Lung (tissue), 12 donors: ENCODE measurements around the gene FAM174C. TPM values are rescaled to one million over a fixed set of nuclear protein-coding genes. Genes with fewer than 3 reads are reported as not detected.

Experiments
- ATAC-seq: fragments of 200-7000 bp; cut with Tn5 transposase; one replicate; pipeline ENCODE4 v1.9.1; 2020; ENCODE audit warnings: moderate number of reproducible peaks; ENCODE audit not compliant: insufficient read depth, low FRiP score
- DNase-seq, 3 donors: peaks; one replicate each; pipeline ENCODE4 v3.0.0-alpha.2; 2013 to 2017
- H3K27ac ChIP-seq, 2 donors: one replicate each; pipeline ENCODE4 v1.5.1; 2013; ENCODE audit warnings: mild to moderate bottlenecking in 2 of 2, moderate library complexity in 2 of 2, control low read depth in 1 of 2, inconsistent platforms in 1 of 2, low read depth in 1 of 2, low read length in 1 of 2
- H3K27me3 ChIP-seq, 3 donors: one replicate each; pipeline ENCODE4 v1.5.1; 2013; ENCODE audit warnings: low read length in 2 of 3; ENCODE audit not compliant: control insufficient read depth in 3 of 3, insufficient read depth in 3 of 3
- H3K36me3 ChIP-seq, 4 donors: one replicate each; pipeline ENCODE4 v1.5.1; 2013; ENCODE audit warnings: low read length in 4 of 4, mild to moderate bottlenecking in 1 of 4, moderate library complexity in 1 of 4; ENCODE audit not compliant: control insufficient read depth in 4 of 4, insufficient read depth in 4 of 4
- H3K4me1 ChIP-seq, 5 donors: one replicate each; pipeline ENCODE4 v1.5.1; 2013; ENCODE audit warnings: low read length in 5 of 5, mild to moderate bottlenecking in 2 of 5, moderate library complexity in 1 of 5; ENCODE audit not compliant: control insufficient read depth in 5 of 5, insufficient read depth in 5 of 5
- H3K4me3 ChIP-seq: one replicate; pipeline ENCODE4 v1.5.1; 2013; ENCODE audit warnings: mild to moderate bottlenecking, control low read depth, moderate library complexity
- H3K9ac ChIP-seq, 2 donors: one replicate each; pipeline ENCODE4 v1.5.1; 2013; ENCODE audit warnings: low read length in 2 of 2, control low read depth in 1 of 2; ENCODE audit not compliant: insufficient read depth in 1 of 2
- H3K9me3 ChIP-seq, 4 donors: one replicate each; pipeline ENCODE4 v1.5.1; 2013; ENCODE audit warnings: low read length in 3 of 4, mild to moderate bottlenecking in 1 of 4, moderate library complexity in 1 of 4; ENCODE audit not compliant: control insufficient read depth in 4 of 4, insufficient read depth in 3 of 4
- WGBS, 2 donors: extraction: QIAGEN DNeasy Blood & Tissue Kit; methylation state at CpG; one replicate each; pipeline ENCODE4 v1.1.7; 2013; 5-methylcytosine and 5-hydroxymethylcytosine counted together
- polyA plus RNA-seq, 2 donors: library from polyadenylated mRNA; stranded (reverse); fragments of 200-250 nt; gene quantifications; one replicate each; pipeline ENCODE4 v1.2.1, GENCODE V29; 2013
- total RNA-seq, 2 donors: library from RNA; depleted of rRNA in 1 of 2; stranded (reverse); fragments of >200 nt in 1 of 2; gene quantifications; one replicate each; pipeline ENCODE4 v1.2.1, GENCODE V29; 2014 to 2021
- TF ChIP-seq, protein P1 (sequence below): IDR thresholded peaks from 2 replicates; pipeline ENCODE4 v1.5.1; 2012; ENCODE audit warnings: mild to moderate bottlenecking; ENCODE audit errors: control extremely low read depth, extremely low read depth
- donor health status: control.
- donor health status: control.
- donor health status: Bipolar disorder and iron deficiency.
- donor health status: healthy.
- donor health status: DM: yes; HTN: yes; CAD: no.

FAM174C gene
- total and polyA plus RNA-seq, 4 donors, result 17.5 to 89.3 (median 69.4) TPM

DNA sequence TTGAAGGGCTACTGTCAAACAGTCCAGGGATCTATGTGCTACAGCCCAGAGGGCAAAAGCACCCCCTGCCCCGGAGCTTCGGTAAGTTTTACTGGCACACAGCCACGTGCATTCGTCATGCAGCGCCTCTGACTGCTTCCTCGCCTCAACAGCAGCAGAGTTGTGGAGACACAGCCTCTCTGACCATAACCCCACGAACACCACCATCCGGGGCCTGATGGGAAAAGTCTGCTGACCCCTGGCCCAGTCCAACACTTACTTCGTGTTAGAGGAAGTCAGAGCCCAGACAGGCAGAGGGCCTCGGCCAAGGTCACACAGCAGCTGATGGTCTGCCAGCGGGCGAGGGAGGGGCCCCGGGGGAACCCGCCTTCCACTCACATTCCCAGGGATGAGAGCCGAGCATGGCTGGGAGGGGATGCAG is 42.7 kb upstream of the FAM174C start:
- Histone ChIP-seq H3K4me1 (peaks cover 0 to 18% (median 6%) of the 10 kb centered on the region in 5 donors), H3K27me3 (no peaks in the 10 kb centered on the region), H3K27ac (peak overlapping the region in 1 of 2 donors; percentile 71), H3K4me3 (no peak overlapping the region), H3K36me3 (peaks cover 0 to 10% (median 0%) of the 10 kb centered on the region in 4 donors), H3K9ac (no peak overlapping the region), H3K9me3 (no peaks in the 10 kb centered on the region)
- TF ChIP-seq, protein P1, sequence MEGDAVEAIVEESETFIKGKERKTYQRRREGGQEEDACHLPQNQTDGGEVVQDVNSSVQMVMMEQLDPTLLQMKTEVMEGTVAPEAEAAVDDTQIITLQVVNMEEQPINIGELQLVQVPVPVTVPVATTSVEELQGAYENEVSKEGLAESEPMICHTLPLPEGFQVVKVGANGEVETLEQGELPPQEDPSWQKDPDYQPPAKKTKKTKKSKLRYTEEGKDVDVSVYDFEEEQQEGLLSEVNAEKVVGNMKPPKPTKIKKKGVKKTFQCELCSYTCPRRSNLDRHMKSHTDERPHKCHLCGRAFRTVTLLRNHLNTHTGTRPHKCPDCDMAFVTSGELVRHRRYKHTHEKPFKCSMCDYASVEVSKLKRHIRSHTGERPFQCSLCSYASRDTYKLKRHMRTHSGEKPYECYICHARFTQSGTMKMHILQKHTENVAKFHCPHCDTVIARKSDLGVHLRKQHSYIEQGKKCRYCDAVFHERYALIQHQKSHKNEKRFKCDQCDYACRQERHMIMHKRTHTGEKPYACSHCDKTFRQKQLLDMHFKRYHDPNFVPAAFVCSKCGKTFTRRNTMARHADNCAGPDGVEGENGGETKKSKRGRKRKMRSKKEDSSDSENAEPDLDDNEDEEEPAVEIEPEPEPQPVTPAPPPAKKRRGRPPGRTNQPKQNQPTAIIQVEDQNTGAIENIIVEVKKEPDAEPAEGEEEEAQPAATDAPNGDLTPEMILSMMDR, result no peak
- WGBS, 2 donors, result 33 to 46% methylated on average over 15 of the region's 15 CpGs
- DNase-seq (peak; percentile 54 to 61 (median 58)), ATAC-seq (no peak)

DNA sequence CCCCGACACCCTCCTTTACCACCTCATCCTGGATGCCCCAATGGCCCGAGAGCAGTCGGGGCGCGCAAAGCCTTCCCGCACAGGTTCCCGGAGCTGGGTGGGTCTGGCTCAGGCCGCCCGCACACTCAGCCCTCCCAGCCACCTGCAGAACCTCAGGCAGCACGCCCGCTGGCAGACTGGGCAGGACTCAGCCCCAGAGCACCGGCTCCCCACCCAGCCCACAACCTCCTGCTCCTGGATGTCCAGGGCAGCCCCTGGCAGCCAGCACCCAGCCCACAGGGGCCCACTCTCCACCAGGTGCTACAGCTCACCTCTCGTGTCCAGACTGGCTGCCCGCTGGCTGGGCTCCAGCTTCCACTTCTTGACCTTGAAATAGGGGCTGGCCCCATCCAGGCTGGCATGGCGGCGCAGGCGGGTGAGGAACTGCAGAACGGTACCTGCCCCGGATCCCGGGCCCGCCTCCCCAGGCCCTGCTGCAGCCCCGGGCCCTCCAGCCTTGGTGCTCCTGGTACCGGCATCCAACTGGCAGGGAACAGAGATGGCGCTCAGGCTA is 42.1 kb upstream of the FAM174C start:
- Histone ChIP-seq H3K27me3 (no peaks in the 10 kb centered on the region), H3K27ac (no peak overlapping the region), H3K36me3 (peaks cover 0 to 5% (median 0%) of the 10 kb centered on the region in 4 donors), H3K9ac (no peak overlapping the region), H3K9me3 (no peaks in the 10 kb centered on the region), H3K4me1 (peaks cover 0 to 20% (median 7%) of the 10 kb centered on the region in 5 donors), H3K4me3 (no peak overlapping the region)
- DNase-seq (no peak), ATAC-seq (peak; percentile 10)
- WGBS, 2 donors, result 69 to 87% methylated on average over 23 to 24 of the region's 24 CpGs
- TF ChIP-seq, protein P1, result no peak

- Histone ChIP-seq H3K36me3 (no peaks in the 10 kb centered on the region), H3K4me3 (no peak overlapping the region), H3K4me1 (peaks cover 0 to 24% (median 9%) of the 10 kb centered on the region in 5 donors), H3K27ac (no peak overlapping the region), H3K9me3 (no peaks in the 10 kb centered on the region), H3K9ac (no peak overlapping the region), H3K27me3 (no peaks in the 10 kb centered on the region)
- DNase-seq, result no peak
- ATAC-seq, result no peak
- TF ChIP-seq, protein P1, result no peak
- 93 to 97% methylated on average over 40 to 45 of the region's 45 CpGs for WGBS, 2 donors
Measured at GRCh38 chr19:1234051-1234954, 41.0 kb upstream of the FAM174C start.
